NCI-H1694 (cell line): ENCODE data around the gene IGSF6.
"Not testable (repeated sequence)": the region's sequence is repeated elsewhere in the genome, so short reads cannot be mapped to it uniquely, and the experiment has no call there.

Source experiments
- DNase-seq: peaks from one replicate; lab custom pipeline; 2025; lab: John Stamatoyannopoulos, UW

IGSF6 gene

DNA sequence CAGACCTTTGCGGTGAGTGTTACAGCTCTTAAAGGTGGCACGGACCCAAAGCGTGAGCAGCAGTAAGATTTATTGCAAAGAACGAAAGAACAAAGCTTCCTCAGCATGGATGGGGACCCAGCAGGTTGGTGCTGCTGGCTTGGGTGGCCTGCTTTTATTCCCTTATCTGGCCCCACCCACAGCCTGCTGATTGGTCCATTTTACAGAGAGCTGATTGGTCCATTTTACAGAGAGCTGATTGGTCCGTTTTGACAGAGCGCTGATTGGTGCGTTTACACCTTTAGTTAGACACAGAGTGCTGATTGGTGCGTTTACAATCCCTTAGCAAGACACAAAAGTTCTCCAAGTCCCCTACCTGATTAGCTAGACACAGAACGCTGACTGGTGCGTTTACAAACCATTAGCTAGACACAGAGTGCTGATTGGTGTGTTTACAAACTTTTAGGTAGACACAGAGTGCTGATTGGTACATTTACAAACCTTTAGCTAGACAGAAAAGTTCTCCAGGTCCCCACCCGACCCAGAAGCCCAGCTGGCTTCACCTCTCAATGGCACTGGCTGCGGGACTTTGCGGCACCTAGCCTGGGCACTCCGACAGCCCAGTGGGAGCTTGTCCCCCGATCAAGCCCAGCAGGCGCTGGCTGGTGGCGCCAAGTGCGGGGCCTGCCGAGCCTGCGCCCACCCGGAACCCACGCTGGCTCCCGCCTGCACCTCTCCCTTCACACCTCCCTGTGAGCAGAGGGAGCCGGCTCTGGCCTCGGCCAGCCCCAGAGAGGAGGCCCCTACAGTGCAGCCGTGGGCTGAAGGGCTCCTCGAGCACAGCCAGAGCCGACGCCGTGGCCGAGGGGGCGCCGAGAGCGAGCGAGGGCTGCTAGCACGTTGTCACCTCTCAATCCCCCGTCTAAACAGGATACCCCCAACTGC lies 22.5 kb downstream of the IGSF6 start:
- not testable (repeated sequence) for DNase-seq

DNA sequence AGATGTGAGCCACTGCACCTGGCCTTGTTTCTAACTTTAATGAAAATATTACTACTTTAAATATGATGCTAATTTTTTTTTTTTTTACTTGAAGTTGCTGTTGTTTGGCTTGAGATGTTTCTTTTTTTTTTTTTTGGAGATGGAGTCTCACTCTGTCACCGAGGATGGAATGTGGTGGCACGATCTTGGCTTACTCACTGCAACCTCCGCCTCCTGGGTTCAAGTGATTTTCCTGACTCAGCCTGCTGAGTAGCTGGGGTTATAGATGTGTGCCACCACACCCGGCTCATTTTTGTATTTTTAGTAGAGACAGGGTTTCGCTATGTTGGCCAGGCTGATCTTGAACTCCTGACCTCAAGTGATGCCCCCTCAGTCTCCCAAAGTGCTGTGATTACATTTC lies 23.6 kb downstream of the IGSF6 start:
- DNase-seq = no peak

DNA sequence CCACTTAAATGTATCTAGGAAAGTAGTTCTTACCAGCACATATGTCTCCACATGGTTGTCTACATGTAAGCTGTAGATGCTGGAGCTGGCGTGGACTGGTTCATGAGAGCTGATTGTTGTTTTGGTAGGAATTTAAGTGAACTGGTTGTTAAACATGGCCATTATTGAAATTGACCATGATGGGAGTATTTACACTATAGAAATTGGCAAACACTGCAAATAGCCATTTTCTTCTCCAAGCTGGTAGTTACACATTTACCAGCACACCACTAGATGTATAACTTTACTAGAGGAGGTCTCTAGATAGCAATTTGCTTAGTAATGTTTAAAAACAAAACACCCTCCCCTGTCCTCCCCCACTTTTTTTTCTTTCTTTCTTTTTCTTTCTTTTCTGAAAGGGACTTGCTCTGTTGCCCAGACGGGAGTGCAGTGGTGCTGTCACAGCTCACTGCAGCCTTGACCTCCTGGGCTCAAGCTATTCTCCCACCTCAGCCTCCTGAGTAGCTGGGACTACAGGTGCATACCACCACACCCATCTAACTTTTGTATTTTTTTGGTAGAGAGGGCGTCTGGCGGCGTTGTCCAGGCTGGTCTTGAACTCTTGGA lies 24.2 kb downstream of the IGSF6 start:
- no peak for DNase-seq

DNA sequence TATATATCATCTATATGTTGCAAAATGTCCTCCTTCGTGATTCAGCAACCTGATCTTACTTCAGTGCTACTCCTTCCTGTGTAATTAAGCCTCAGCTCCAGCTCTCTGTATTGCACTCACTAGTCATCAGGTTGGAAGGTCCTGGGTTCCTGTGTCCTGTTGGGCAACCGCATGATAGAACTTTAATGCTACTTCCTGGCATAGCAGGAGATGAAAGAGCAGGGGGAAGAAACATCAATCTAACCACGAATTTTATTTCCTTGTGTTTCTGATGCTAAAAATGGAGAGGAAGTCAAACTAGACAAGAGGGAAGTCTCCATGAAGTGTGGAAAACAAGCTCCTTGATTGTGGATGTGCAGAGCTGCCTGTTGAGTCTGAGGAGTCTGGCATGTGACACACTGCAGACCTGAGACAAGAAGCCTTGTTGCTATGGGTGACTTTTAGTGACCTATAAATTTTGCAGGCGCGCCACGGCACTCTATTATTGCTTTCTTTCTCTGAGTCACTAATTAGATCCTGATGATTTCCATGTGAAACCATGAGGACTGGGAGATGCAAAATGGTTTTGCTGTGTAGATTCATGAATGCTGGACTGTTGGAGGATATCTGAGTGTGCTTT lies 25.6 kb downstream of the IGSF6 start:
- DNase-seq = no peak

DNA sequence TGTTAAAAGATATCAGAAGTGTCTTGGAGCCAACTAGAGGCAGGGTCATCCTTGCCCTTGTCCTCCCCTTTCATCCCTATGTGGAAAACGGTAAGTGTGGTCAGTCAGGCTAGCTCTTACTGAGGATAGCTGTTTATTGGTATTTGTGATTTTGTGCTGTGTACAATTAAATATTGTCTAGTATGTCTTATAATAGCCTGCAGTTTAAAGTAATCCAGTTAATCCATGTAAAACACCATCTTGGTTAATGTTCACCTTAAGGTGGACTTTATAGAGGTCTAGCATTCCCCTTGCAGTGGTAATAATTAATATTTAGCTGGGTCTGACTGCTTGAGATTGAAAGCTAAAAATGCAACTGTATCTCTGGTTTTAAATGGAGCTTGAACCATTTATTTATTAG lies 27.4 kb downstream of the IGSF6 start:
- no peak for DNase-seq

DNA sequence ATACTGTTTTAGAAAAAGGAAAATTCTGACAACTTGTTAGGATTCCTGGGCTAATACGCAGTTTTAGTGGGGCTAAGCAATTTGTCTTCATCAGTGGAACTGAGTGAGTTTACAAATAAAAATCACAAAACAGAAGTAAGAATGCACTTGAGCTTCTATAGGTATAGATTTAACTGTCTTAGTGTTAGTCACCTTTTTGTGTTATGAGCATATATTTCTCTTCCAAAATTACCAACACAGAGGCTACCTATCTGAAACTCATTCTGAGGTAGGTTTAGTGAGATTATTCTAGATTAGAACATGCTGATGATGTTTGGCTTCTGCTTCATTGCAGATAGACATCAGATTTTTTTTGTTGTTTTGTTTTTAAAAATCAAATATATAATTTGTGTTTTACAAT lies 29.9 kb downstream of the IGSF6 start:
- DNase-seq = no peak

DNA sequence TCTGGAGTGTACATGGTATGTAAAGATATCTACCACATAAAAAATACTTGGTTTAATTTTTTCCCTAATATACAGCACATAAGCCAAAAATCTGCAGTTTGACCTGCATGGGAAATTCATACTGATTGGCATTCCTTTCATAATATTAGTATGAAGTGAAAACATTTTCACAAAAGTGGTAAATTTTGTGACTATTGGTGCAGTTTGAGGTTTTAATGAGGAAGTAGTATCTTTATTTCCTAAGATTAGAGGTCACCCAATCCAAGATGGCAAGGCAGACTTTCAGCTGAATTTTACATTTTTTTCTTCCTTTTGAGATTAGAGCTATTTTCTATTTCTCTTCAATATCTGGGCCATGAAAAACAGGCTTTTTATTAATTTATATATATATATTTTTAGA lies 31.8 kb downstream of the IGSF6 start:
- DNase-seq = no peak

DNA sequence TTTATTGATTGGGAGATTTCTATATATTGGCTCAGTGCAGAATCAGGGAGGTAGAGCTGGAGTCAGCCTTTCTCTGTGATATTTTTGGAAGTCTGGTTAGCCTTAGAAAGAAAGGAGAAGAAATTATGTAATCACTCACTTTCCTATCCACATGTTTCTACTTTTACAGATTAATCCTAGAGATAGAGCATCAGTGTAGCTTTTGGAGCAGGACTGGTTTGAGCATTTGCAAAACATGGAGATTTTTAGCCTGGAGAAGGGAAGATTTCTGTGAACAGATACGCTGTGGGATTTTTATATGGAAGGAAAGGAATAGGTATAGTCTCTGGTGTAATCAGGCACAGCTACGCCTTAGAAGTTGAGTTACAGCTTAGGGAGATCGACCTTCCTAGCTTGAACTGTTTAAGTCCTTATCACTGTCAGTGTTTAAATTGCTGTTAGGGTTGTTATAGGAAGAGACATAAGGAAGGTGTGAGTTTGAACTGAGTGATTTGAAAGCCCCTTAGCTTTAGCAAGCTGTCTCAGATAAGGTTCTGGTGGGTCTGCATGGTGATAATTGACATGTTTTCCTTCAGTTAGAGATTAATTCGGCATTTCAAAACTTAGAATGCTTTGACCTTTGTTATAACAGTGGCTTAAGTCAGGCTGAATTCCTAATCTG lies 32.5 kb downstream of the IGSF6 start:
- no peak for DNase-seq

DNA sequence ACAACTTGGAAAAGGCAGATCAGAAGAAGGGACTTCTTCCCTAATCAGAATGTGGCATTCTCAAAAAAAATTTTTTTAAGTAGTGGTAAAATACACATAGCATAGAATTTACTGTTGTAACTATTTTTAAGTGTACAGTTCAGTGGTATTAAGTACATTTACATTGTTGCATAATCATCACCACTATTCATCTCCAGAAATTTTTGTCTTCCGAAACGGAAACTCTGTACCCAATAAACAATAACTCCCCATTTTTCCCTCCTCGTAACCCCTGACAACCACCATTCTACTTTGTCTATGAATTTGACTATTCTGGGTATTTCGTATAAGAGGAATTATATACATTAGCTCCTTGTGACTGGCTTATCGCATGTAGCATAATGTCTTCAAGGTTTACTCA lies 34.1 kb downstream of the IGSF6 start:
- DNase-seq = no peak

DNA sequence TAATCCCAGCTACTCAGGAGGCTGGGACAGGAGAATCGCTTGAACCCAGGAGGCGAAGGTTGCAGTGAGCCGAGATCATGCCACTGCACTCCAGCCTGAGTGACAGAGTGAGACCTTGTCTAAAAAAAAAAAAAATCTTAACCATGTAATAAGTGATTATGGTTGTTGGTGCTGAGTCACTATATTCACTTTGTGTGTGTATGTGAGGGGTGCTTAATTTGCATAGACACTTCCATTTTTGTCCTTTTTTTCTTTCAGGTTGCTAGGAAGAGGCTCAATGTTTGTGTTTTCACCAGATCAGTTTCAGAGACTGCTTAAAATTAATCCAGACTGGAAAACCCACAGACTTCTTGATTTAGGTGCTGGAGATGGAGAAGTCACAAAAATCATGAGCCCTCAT lies 34.8 kb downstream of the IGSF6 start:
- no peak for DNase-seq

DNA sequence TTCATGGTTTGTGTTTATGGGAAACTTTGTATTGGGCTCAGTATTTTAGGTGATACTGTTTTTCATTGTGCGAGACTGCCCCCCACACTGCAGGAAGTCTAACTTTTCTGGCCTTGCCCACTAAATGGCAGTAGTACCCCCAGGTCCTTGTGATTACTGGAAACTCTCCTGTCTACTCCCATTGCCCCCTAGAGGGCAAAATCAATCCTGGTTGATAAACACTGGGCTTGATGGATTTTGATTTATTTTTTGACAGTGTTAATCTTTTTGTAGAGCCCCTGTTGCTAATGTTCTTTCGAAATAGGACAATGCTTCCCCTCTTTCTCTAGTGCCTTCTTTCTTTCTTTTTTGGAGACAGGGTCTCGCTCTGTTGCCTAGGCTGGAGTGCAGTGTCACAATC lies 37.5 kb downstream of the IGSF6 start:
- no peak for DNase-seq

DNA sequence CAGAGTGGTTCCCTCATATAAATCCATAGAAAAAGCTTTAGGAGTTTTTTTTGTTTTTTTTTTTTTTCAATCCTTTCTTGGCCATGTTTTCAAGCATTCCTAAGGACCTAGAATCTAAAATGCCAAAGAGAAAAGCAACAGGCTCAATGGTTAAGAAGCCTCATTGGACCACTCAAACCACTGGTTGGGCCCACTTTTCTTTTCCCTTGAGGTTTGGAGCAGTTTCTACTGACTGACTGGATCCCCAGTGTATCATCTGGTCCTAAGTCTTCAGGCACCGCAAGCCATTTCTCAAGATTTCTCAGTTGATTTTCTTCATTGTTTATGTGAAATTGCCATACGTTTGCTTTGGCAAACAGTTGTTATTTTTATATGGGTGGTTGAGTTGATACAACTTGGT lies 38.6 kb downstream of the IGSF6 start:
- no peak for DNase-seq

DNA sequence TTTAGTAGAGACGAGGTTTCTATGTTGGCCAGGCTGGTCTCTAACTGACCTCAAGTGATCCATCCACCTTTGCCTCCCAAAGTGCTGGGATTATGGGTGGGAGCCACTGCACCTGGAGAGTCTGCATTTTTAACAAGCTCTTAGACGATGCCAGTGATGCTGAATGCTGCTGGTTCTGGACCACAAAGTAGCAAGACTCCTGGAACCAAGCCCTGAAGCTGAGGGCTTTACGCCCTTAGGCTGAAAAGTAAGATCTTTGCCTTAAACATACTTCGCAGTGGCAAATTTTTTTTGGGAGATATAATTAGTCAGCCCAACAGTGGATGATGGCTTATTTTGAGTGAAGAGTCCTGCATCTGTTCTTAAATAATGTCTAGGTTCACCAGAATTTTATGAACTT lies 39.0 kb downstream of the IGSF6 start:
- no peak for DNase-seq

DNA sequence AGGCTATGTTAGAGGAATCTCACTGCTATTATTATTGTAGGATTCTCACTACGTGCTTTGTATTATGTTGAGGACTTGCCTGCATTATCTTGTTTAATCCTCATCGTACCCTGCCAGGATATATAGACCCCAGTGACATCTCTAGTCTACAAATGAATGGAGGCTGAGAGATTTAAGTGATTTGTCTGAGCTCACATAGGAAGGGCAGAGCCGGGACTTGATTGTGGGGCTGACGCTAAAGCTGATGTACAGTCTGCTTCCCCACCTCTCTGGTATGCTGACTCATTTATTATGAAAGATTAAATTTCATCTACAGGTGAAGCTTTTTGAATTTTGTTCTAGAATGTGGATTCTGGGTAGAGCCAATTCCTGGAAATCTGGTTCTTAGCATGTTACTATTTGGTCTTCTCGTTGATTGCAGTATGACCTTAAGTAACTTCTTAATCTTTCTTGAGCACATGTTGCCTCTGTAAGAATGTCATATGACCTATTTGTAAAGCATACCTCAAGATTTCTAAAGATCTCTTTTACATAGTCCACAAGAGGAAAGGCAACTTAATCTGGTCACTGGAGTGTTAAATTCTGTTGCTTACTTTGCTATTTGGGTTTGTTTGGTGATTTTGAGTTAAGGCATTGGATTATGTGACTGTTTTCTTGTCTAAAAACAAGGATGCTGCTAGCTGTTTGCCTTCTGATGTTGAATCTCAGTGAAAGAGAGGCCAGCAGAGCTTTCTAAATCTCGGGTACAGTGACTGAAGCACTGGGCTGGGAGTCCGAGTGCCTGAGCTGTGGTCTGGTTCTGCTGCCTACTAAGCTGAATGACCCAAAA lies 40.6 kb downstream of the IGSF6 start:
- no peak for DNase-seq

DNA sequence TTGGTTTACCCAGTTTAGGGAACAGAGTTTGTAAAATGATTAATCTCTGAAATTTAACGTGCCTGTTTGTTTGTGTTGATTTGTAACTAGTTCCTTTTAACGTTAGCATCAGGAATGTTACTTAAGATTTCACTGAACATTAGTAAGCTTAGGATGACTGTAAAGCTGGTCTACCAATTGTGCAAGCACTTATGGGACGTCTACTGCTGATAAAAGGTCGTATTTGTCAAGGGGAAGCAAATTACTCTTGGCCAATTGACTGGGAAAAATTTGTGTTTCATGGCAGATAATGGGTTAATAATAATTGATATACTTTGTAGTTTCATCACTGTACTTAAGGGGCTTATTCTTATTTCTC lies 41.2 kb downstream of the IGSF6 start:
- DNase-seq = no peak

DNA sequence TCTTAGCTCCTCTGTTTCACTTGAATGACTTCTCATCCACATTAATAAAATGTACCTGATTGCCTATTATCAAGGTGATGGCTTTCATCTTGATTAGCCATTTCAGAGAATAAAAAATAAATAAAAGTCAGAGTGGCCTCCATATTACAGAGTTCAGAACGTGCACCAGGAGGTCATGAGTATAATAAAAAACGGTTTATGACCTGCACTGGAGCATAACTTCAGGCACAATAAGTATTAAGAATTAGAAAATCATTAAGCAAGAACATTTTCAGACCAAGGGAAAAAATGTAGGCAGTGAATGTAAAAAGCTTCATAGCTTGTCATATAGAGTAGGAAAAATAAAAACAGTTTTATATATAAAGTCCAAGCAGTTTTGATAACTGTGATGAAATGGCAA lies 41.6 kb downstream of the IGSF6 start:
- DNase-seq = no peak

DNA sequence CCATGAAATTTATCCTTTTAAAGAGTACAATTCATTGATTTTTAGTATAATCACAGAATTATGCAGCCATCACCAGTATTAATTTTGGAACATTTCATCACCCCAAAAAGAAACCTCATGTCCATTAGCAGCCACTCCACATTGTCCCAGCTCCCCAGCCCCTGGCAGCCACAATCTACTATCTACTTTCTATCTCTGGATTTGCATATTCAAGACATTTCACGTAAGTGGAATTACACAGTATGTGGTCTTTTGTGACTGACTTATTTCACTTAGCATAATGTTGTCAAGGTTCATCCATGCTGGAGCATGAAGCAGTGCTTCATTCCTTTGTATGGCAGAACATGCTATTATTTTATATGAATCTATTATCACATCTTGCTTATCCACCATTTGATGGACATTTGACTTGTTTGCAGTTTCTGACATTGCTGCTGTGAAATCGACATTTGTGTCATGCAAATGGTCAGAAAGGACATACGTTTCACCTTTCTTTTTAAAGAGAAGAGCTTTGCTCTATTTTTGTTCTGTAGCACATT lies 42.3 kb downstream of the IGSF6 start:
- no peak for DNase-seq

DNA sequence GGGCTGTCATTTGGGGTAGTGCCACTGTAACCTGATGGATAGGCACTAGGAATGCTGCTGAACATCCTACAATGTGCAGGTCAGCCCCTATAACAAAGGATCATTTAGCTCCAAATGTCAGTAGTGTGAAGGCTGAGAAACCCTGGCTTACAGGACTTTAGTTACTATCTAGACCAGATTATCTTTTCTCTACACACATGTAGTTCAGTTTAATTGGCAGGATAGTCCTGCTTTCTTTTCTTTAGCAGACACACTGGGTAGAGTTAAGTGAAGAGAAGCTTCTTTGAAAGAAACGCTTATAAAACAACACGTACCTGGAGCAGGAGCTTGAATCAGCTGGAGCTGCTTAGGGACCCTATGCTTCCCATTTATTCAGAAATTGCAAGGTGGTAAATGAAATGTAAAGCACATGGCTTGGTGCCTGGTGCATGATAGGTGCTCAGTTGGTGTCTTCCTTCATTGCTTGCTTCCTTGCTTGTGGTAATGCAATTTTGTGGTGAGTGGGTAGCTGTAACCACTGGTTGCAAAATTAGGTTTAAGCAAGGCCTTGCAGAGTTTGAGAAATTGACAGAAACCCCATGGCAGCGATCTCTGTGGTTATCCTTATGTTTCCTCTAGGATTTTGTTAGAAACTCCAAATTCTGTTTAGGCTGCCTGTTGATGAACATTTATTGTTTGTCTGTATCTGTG lies 43.6 kb downstream of the IGSF6 start:
- no peak for DNase-seq

DNA sequence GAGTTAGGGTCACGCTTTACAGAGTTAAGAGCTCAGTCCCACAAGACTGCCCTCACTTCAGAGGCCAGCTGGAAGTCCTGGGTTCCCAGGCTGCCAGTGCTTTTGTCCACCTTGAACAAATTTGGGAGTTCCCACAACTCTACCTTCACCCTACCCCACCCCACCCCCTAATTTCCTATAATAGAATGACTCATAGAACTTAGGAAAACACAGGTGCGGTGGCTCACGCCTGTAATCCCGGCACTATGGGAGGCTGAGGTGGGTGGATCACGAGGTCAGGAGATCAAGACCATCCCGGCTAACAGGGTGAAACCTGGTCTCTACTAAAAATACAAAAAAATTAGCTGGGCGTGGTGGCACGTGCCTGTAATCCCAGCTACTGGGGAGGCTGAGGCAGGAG lies 46.6 kb downstream of the IGSF6 start:
- not testable (repeated sequence) for DNase-seq

DNA sequence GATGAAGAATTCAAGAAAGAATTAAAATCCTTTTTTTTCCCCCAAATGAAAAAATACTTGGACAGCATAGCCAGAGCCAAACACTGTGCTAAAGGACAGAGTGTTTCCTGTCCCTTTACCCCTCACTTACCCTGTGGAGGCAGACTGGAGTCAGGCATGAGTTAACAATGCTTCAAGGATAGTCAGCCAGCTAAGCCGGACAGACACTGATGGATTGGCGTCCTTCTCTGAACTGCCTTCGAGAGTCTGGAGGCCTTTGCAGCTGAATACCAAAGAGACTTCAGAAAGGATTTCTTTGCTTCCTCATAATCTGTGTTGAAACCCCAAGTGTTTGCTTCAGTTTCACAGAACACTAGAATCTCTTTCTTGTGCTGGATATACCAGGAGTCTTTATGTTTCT lies 48.5 kb downstream of the IGSF6 start:
- DNase-seq = no peak

DNA sequence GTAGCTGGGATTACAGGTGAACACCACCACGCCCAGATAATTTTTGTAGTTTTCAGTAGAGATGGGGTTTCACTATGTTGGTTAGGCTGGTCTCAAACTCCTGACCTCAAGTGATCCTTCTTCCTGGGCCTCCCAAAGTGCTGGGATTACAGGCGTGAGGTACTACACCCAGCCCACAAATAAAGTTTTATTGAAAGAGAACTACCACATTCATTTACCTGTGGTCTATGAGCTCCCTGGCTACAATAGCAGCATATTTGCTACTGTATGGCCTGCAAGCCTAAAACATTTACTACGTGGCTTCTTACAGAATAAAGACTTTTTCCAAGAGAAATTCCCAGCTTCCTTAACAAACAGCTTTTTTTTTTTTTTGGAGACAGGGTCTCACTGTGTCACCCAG lies 49.6 kb downstream of the IGSF6 start:
- DNase-seq = no peak
